GM12864 (cell line): ENCODE results near the gene COL28A1.

Experiments
- DNase-seq: peaks from one replicate; pipeline ENCODE4 v3.0.0-alpha.2; 2011; ENCODE audit warnings: low read depth
- H3K4me3 ChIP-seq: 2 replicates; pipeline ENCODE4 v1.5.1; 2011; ENCODE audit warnings: mild to moderate bottlenecking, low read depth, low read length, control low read depth
- CTCF ChIP-seq: IDR thresholded peaks from 2 replicates; pipeline ENCODE4 v1.5.1; 2011; ENCODE audit warnings: low read depth, mild to moderate bottlenecking, moderate library complexity, low read length, control low read depth, inconsistent platforms; ENCODE audit errors: missing control alignments

Gene COL28A1

DNA sequence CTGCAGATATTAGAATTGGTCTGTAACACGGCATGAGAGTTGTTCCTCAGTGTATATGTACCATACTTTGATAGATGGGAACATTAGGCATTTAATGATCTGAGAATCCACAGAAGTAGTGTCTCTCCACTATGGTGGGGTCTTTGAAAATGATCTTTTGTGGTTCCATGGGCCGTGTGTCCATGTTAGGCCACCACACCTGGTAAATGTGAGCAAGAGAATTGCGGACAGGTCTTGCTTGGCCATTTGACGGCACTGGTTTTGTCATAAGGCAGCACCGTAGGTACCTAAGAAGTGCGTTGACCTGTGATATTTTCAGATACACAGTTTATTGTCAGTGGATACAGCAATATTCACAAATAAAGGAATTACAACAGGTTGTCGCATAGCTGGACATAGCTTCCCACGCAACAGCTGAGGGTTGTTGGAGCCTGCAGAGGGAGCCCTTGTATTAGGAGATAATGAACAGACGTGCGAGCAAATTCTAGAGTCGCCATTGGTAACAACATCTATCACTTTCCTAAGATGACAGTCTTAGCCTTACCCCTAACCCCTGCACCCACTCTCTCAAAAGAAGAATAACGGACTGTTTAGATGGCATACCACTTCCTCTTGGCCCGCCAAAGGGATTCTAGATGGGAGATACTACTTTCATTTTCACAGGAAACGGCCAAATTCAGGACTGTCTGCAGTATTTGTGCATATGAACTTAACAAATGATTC is 111.4 kb downstream of the COL28A1 start:
- H3K4me3 ChIP-seq, result peak overlapping the region; percentile 47
- DNase-seq, result peak; percentile 21
- peak; percentile 76 for TF ChIP-seq CTCF

- H3K4me3 ChIP-seq, result no peak overlapping the region
- no peak for TF ChIP-seq CTCF
- DNase-seq, result no peak
Measured at GRCh38 chr7:7422641-7423040, 113.0 kb downstream of the COL28A1 start.

- no peak for DNase-seq
- no peak overlapping the region for H3K4me3 ChIP-seq
- no peak for TF ChIP-seq CTCF
Measured at GRCh38 chr7:7421826-7422225, 113.8 kb downstream of the COL28A1 start.

GRCh38 chr7:7418997-7419396 is 116.7 kb downstream of the COL28A1 start:
- no peak for DNase-seq
- H3K4me3 ChIP-seq, result no peak overlapping the region
- TF ChIP-seq CTCF, result no peak

- no peak for DNase-seq
- TF ChIP-seq CTCF, result no peak
Measured at GRCh38 chr7:7417851-7418250, 117.8 kb downstream of the COL28A1 start.

DNA sequence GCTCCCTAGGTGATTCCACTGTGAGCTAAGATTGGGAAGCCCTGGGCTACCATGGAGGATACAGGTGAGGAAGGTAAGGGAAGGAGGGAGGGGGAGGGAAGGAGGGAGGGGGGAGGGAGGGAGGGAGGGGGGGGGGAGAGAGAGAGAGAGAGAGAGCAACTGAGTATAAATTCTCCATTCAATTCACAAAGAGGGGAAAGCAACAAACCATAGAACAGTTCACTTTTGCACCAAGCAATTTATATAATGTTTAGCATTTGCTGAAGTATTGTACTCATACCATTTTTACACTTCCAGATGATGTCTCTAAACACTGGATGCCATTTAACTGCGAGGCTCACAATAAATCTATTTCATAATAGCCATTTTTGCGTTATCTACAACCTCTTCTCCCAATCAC is 118.3 kb downstream of the COL28A1 start:
- TF ChIP-seq CTCF, result no peak
- DNase-seq, result no peak
- H3K4me3 ChIP-seq, result no peak overlapping the region

More at GRCh38 chr7:7417851-7418250, 117.8 kb downstream of the COL28A1 start:
- H3K4me3 ChIP-seq, result no peak overlapping the region
